ENCODE measurements around the gene ANKUB1. TPM values are rescaled to one million over a fixed set of nuclear protein-coding genes. Genes with fewer than 3 reads are reported as not detected.

The ANKUB1 gene
- total and polyA plus RNA-seq, 2 experiments from 2014 or later: not detected

DNA sequence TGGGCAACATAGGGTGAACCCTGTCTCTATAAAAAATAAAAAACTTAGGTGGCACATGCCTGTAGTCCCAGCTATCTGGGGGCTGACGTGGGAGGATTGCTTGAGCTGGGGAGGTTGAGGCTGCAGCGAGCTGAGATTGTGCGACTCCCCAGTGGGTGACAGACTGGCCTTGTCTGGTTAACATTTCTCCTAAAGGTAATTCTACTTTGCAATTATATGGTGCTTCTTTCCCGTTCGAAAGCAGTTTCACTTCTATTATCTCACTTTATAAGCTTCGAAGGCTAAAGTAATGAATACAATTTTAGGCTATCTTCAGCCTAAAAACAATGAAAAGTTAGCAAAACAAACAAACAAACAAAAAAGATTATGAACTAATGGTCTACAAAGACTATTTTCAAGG lies 75.4 kb downstream of the ANKUB1 start:
- Histone ChIP-seq H3K79me2 (no peaks in the 10 kb centered on the region), H3K27me3 (no peaks in the 10 kb centered on the region), H3K27ac (no peak overlapping the region), H2AFZ (peak overlapping the region; percentile 54), H3K9me2 (replicated peaks; ENCODE audit: insufficient read depth) (no peaks in the 10 kb centered on the region), H3K36me3 (replicated peaks; ENCODE audit: insufficient read depth, low read depth) (no peaks in the 10 kb centered on the region), H3K4me3 (no peak overlapping the region), H4K20me1 (ENCODE audit: insufficient read depth, poor library complexity, severe bottlenecking) (no peaks in the 10 kb centered on the region), H3K4me1 (ENCODE audit: insufficient read depth) (no peaks in the 10 kb centered on the region), H3K4me2 (peak overlapping the region; percentile 57), H3K9me3 (ENCODE audit: low read depth) (no peaks in the 10 kb centered on the region)
- WGBS (ENCODE audit: low lambda C conversion rate, missing lambda C conversion rate): 52% methylated on average over 6 of the region's 6 CpGs
- TF ChIP-seq EZH2phosphoT487 (IDR thresholded peaks at IDR 0.05; ENCODE audit: low read depth, severe bottlenecking, unreplicated experiment): no peak
- TF ChIP-seq CTCF (IDR thresholded peaks at IDR 0.05; ENCODE audit: poor library complexity): no peak
- no peak for TF ChIP-seq EZH2 (IDR thresholded peaks at IDR 0.05; ENCODE audit: borderline replicate concordance)
- no peak for DNase-seq (ENCODE audit: low spot score)

DNA sequence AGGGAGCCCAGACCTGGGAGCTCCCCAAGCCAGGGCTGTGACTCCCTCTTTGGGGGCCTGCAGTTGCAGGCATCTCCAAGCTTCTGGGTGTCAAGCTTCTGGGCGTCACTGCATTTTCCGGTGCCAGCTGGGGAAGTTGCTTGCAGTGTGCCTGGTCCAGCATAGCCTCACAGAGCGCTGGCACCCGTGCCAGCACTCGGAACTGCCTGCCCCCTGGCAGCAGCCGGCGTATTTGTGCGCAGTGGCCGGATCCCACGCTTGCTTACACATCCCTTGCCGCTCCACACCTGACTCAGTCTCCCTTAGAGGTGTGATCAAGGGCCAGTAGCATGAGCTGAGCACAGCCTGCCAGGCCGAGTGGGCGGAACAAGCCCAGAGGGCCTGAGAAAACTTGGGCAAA lies 77.1 kb downstream of the ANKUB1 start:
- H3K79me2 ChIP-seq: no peaks in the 10 kb centered on the region
- no peaks in the 10 kb centered on the region for H3K4me1 ChIP-seq (ENCODE audit: insufficient read depth)
- 97% methylated on average over 13 of the region's 13 CpGs for WGBS (ENCODE audit: low lambda C conversion rate, missing lambda C conversion rate)
- no peaks in the 10 kb centered on the region for H3K36me3 ChIP-seq (replicated peaks; ENCODE audit: insufficient read depth, low read depth)
- H3K9me3 ChIP-seq (ENCODE audit: low read depth): no peaks in the 10 kb centered on the region
- H4K20me1 ChIP-seq (ENCODE audit: insufficient read depth, poor library complexity, severe bottlenecking): no peaks in the 10 kb centered on the region
- no peak for TF ChIP-seq EZH2 (IDR thresholded peaks at IDR 0.05; ENCODE audit: borderline replicate concordance)
- no peak for TF ChIP-seq EZH2phosphoT487 (IDR thresholded peaks at IDR 0.05; ENCODE audit: low read depth, severe bottlenecking, unreplicated experiment)
- no peak for TF ChIP-seq CTCF (IDR thresholded peaks at IDR 0.05; ENCODE audit: poor library complexity)
- H3K4me2 ChIP-seq: no peak overlapping the region
- no peak overlapping the region for H3K4me3 ChIP-seq
- no peak for DNase-seq (ENCODE audit: low spot score)
- H3K9me2 ChIP-seq (replicated peaks; ENCODE audit: insufficient read depth): no peaks in the 10 kb centered on the region
- H3K27ac ChIP-seq: no peak overlapping the region
- no peak overlapping the region for H2AFZ ChIP-seq
- H3K27me3 ChIP-seq: no peaks in the 10 kb centered on the region

- Histone ChIP-seq H3K4me2 (no peak overlapping the region), H3K4me1 (ENCODE audit: insufficient read depth) (no peaks in the 10 kb centered on the region), H2AFZ (no peak overlapping the region), H4K20me1 (ENCODE audit: insufficient read depth, poor library complexity, severe bottlenecking) (no peaks in the 10 kb centered on the region), H3K4me3 (no peak overlapping the region), H3K27ac (no peak overlapping the region), H3K79me2 (no peaks in the 10 kb centered on the region), H3K9me3 (ENCODE audit: low read depth) (no peaks in the 10 kb centered on the region), H3K36me3 (replicated peaks; ENCODE audit: insufficient read depth, low read depth) (no peaks in the 10 kb centered on the region), H3K27me3 (no peaks in the 10 kb centered on the region), H3K9me2 (replicated peaks; ENCODE audit: insufficient read depth) (no peaks in the 10 kb centered on the region)
- no peak for DNase-seq (ENCODE audit: low spot score)
- 95% methylated on average over 30 of the region's 38 CpGs for WGBS (ENCODE audit: low lambda C conversion rate, missing lambda C conversion rate)
- TF ChIP-seq EZH2 (IDR thresholded peaks at IDR 0.05; ENCODE audit: borderline replicate concordance) (no peak), CTCF (IDR thresholded peaks at IDR 0.05; ENCODE audit: poor library complexity) (no peak), EZH2phosphoT487 (IDR thresholded peaks at IDR 0.05; ENCODE audit: low read depth, severe bottlenecking, unreplicated experiment) (no peak)
Measured at GRCh38 chr3:149713730-149714654, 78.4 kb downstream of the ANKUB1 start.

Small RNAs within 50 kb of the gene (small RNA-seq; reads per million reads assigned to genes)
- gene RNU6-507P: not detected

Other genes starting within 250 kb of the ANKUB1 start
- gene WWTR1, start 134.5 kb downstream of the ANKUB1 start, total RNA-seq: 54.7 and 55.8 TPM in 2 replicates
- 40.5 and 40.6 TPM in 2 replicates for gene WWTR1, start 134.5 kb downstream of the ANKUB1 start, polyA plus RNA-seq
- gene COMMD2, start 40.1 kb downstream of the ANKUB1 start, total RNA-seq: 39.0 and 39.7 TPM in 2 replicates
- 46.6 and 60.7 TPM in 2 replicates for gene COMMD2, start 40.1 kb downstream of the ANKUB1 start, polyA plus RNA-seq
- 62.2 and 81.0 TPM in 2 replicates for gene RNF13, start 20.7 kb upstream of the ANKUB1 start, total RNA-seq
- gene RNF13, start 20.7 kb upstream of the ANKUB1 start, polyA plus RNA-seq: 66.1 and 81.0 TPM in 2 replicates
- gene PFN2, start 178.3 kb upstream of the ANKUB1 start, total RNA-seq: 156 and 172 TPM in 2 replicates
- gene PFN2, start 178.3 kb upstream of the ANKUB1 start, polyA plus RNA-seq: 140 and 152 TPM in 2 replicates

Data from hepatocyte (in vitro differentiated cells).